GM12878 (cell line): ENCODE results near the gene SHF. TPM values are rescaled to one million over a fixed set of nuclear protein-coding genes. Genes with fewer than 3 reads are reported as not detected.

Experiments
- ATAC-seq: fragments of 200-7000 bp; cut with Tn5 transposase; 3 replicates; pipeline ENCODE4 v1.9.1; 2020; ENCODE audit warnings: mild to moderate bottlenecking, moderate library complexity
- BruUV-seq: library from RNA; stranded (reverse); fragments of 400-500 nt; replicated peaks from 2 replicates; lab custom pipeline; 2021; lab: Mats Ljungman, UMichigan
- CTCF ChIA-PET: fragments of 300-600 bp; sonication (Branson Sonifier 250); formaldehyde crosslinking; extraction: SDS; loops from one replicate; lab custom pipeline; 2021; ENCODE audit warnings: inconsistent platforms; lab: Yijun Ruan, JAX
- POLR2A ChIA-PET: fragments of 350-600 bp; formaldehyde crosslinking; extraction: SDS; loops from one replicate; lab custom pipeline; 2021; ENCODE audit warnings: inconsistent platforms; lab: Charles Lee
- RAD21 ChIA-PET: fragments of 300-600 bp; sonication (Branson Sonifier 250); formaldehyde crosslinking; loops from one replicate; lab custom pipeline; 2023; ENCODE audit warnings: antibody characterized with exemption; ENCODE audit not compliant: unreplicated experiment; lab: Charles Lee
- SMC1A ChIA-PET: fragments of 300-600 bp; sonication (Branson Sonifier 250); formaldehyde crosslinking; loops from one replicate; lab custom pipeline; 2023; ENCODE audit not compliant: unreplicated experiment, uncharacterized antibody; lab: Charles Lee
- DNase-seq: peaks from one replicate; pipeline ENCODE4 v3.0.0-alpha.2; 2011; ENCODE audit warnings: low read depth, low spot score
- FAIRE-seq: peaks from 3 replicates; lab custom pipeline; 2011; peaks lifted over from hg19 to GRCh38; lab: Jason Lieb, UNC
- H2AFZ ChIP-seq: 2 replicates; pipeline ENCODE4 v1.6.0; 2011; ENCODE audit warnings: low read depth, low read length, control low read depth; ENCODE audit not compliant: control insufficient read depth
- H3K27ac ChIP-seq: 2 replicates; pipeline ENCODE4 v1.5.1; 2011; ENCODE audit warnings: control low read depth; ENCODE audit not compliant: control insufficient read depth, insufficient read depth
- H3K27me3 ChIP-seq, 2 experiments: replicated peaks in 1 of 2; 2 replicates each; pipeline versions ENCODE4 v1.6.0 to v1.6.1; 2011; ENCODE audit warnings: low read length in 1 of 2; ENCODE audit not compliant: control insufficient read depth in 2 of 2, insufficient read depth in 2 of 2
- H3K36me3 ChIP-seq, 2 experiments: 2 replicates each; pipeline ENCODE4 v1.5.1; 2011; ENCODE audit warnings: low read length in 1 of 2; ENCODE audit not compliant: control insufficient read depth in 2 of 2, insufficient read depth in 2 of 2
- H3K4me1 ChIP-seq: 2 replicates; pipeline ENCODE4 v1.6.1; 2011; ENCODE audit warnings: mild to moderate bottlenecking, low read length, moderate library complexity, mixed read lengths; ENCODE audit not compliant: control insufficient read depth, insufficient read depth
- H3K4me2 ChIP-seq: 2 replicates; pipeline ENCODE4 v1.6.0; 2011; ENCODE audit warnings: control low read depth; ENCODE audit not compliant: control insufficient read depth, insufficient read depth
- H3K4me3 ChIP-seq: fragments of 200-600 bp; sonication (generic); 2 replicates; pipeline ENCODE4 v1.5.1; 2016
- H3K79me2 ChIP-seq: 2 replicates; pipeline ENCODE4 v1.6.0; 2011; ENCODE audit warnings: low read length; ENCODE audit not compliant: control insufficient read depth, insufficient read depth
- H3K9ac ChIP-seq: 2 replicates; pipeline ENCODE4 v1.8.0; 2011; ENCODE audit warnings: low read length, control low read depth, mixed read lengths; ENCODE audit not compliant: control insufficient read depth, insufficient read depth
- H3K9me3 ChIP-seq: replicated peaks from 3 replicates; pipeline ENCODE4 v1.5.1; 2011; ENCODE audit warnings: mild to moderate bottlenecking, low read length; ENCODE audit not compliant: control insufficient read depth, insufficient read depth
- H4K20me1 ChIP-seq: 2 replicates; pipeline ENCODE4 v1.6.0; 2011; ENCODE audit not compliant: control insufficient read depth, insufficient read depth
- ATF7 ChIP-seq: fragments of 450-650 bp; IDR thresholded peaks from 2 replicates; pipeline ENCODE4 v1.6.1; 2016; ENCODE audit warnings: low read depth, mild to moderate bottlenecking
- ZBTB11 ChIP-seq: fragments of 450-650 bp; formaldehyde crosslinking; IDR thresholded peaks from 2 replicates; pipeline ENCODE4 v1.5.0; 2022; ENCODE audit warnings: mild to moderate bottlenecking, missing genetic modification characterization
- WGBS: methylation state at CpG from one replicate; pipeline ENCODE4 v1.1.6; 2016; ENCODE audit warnings: low lambda C conversion rate; ENCODE audit not compliant: insufficient replicate concordance, insufficient coverage; ENCODE audit errors: missing lambda C conversion rate; 5-methylcytosine and 5-hydroxymethylcytosine counted together
- in situ Hi-C: fragments of 300-500 bp; cut with MboI; formaldehyde crosslinking; loops from 9 replicates; pipeline ENCODE4 v1.14.3; 2018; ENCODE audit warnings: mixed read lengths
- intact Hi-C: fragments of 100-400 bp; cut with micrococcal nuclease; formaldehyde crosslinking; loops from one replicate; pipeline ENCODE4 v1.14.2; 2022; ENCODE audit not compliant: unreplicated experiment
- polyA plus RNA-seq, 11 experiments: library from polyadenylated mRNA; depleted of rRNA in 4 of 11; unstranded in 6 of 11; stranded (reverse) in 5 of 11; fragments of >200 nt; fragmentation: Nextera tagmentation in 4 of 11; fragmentation: Illumina TruSeq in 1 of 11; extraction: Ambion mirVana in 4 of 11; extraction: Trizol in 1 of 11; gene quantifications; 1 replicate in 1 of 11; 2 replicates in 10 of 11; pipeline versions ENCODE4 v1.2.1 to v1.2.3, GENCODE V29; 2011 to 2016; ENCODE audit warnings: inconsistent platforms in 2 of 11, missing spikeins in 2 of 11, low read depth in 1 of 11
- total RNA-seq, 4 experiments: library from RNA; depleted of rRNA in 3 of 4; stranded (reverse); fragments of >200 nt in 3 of 4; fragmentation: Illumina TruSeq in 1 of 4; extraction: Trizol in 1 of 4; gene quantifications; 2 replicates each; pipeline versions ENCODE4 v1.2.1 to v1.2.3, GENCODE V29; 2013 to 2021

Gene SHF
- total and polyA plus RNA-seq, 10 of the 15 experiments (the other 5 are each of a cell fraction or from before 2014, with no cell fraction given), result 0.04 to 5.7 (median 1.0) TPM; not detected in 1

DNA sequence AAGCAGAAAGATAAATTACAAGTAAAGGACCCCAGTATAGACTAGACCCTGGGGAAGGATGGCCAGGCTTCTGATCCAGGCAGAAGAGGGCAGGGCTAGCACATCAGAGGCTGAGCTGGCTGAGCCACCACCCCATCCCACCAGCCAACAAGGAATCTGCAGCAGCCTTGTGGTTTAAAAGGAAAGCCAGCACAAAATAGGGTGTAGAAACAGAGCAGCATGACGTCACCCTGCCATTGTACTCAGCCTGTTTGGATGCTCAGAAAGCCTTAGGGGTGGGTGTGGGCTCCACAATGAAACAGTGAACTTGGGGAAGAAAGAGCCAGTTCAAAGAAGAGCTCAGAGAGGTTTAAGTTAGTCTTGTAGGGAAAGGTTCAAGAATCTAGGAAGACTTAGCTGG lies 29.8 kb downstream of the SHF start:
- Histone ChIP-seq H3K4me1 (no peaks in the 10 kb centered on the region), H3K9me3 (no peaks in the 10 kb centered on the region), H3K36me3 (no peaks in the 10 kb centered on the region), H3K4me2 (no peak overlapping the region), H4K20me1 (no peaks in the 10 kb centered on the region), H3K27me3 (no peaks in the 10 kb centered on the region), H3K27ac (no peak overlapping the region), H2AFZ (no peak overlapping the region), H3K9ac (no peak overlapping the region), H3K4me3 (no peak overlapping the region), H3K79me2 (no peaks in the 10 kb centered on the region)
- ChIA-PET SMC1A (no interaction called here), RAD21 (interaction anchor here (0.7 kb wide), 1 partner anchor 22 kb away, joined by 5 read pairs; no protein-coding TSS in a partner anchor), POLR2A (interaction anchor here (0.6 kb wide), 1 partner anchor 12 kb away, joined by 3 read pairs; no protein-coding TSS in a partner anchor), CTCF (interaction anchor here (0.7 to 16.3 kb wide), 7 partner anchors 15 to 243 kb away, joined by 3 to 200 read pairs (median 6); partner anchors contain the start of gene SHF)
- peak; percentile 72 for TF ChIP-seq ATF7
- no peak for TF ChIP-seq ZBTB11 (CRISPR knock-in tag)
- 93% methylated on average over 1 of the region's 1 CpG for WGBS
- BruUV-seq, result no TSS peak
- DNase-seq, result no peak
- FAIRE-seq, result no peak
- intact Hi-C loops (no loop called here), in situ Hi-C loops (no loop called here)
- no peak for ATAC-seq
